ENCODE measurements around the gene RADIL.

DNA sequence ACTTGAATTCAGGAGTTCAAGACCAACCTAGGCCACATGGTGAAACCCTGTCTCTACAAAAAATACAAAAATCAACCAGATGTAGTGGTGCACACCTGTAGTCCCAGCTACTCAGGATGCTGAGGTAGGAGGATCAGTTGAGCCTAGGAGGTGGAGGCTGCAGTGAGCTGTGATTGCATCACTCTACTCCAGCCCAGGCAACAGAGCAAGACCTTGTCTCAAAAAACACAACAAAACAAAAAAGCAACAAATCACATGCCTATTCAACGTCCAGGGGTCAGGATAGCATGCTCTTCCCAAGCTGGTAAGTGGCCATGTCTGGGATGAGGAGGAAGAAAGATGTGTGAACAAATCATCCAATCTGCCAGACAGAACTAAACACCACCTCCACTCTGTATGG is 6.2 kb upstream of the RADIL start:
- TF ChIP-seq, protein P1, sequence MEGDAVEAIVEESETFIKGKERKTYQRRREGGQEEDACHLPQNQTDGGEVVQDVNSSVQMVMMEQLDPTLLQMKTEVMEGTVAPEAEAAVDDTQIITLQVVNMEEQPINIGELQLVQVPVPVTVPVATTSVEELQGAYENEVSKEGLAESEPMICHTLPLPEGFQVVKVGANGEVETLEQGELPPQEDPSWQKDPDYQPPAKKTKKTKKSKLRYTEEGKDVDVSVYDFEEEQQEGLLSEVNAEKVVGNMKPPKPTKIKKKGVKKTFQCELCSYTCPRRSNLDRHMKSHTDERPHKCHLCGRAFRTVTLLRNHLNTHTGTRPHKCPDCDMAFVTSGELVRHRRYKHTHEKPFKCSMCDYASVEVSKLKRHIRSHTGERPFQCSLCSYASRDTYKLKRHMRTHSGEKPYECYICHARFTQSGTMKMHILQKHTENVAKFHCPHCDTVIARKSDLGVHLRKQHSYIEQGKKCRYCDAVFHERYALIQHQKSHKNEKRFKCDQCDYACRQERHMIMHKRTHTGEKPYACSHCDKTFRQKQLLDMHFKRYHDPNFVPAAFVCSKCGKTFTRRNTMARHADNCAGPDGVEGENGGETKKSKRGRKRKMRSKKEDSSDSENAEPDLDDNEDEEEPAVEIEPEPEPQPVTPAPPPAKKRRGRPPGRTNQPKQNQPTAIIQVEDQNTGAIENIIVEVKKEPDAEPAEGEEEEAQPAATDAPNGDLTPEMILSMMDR (IDR thresholded peaks at IDR 0.05) = no peak
- no peak for TF ChIP-seq EZH2 (IDR thresholded peaks at IDR 0.05; ENCODE audit: borderline replicate concordance, insufficient read depth, low read depth, low read length, poor library complexity, severe bottlenecking)
